ENCODE data around the gene WFDC13.
"Not testable (repeated sequence)": the region's sequence is repeated elsewhere in the genome, so short reads cannot be mapped to it uniquely, and the experiment has no call there.

The WFDC13 gene

GRCh38 chr20:45701873-45702272 is at the start of gene WFDC13:
TSS of gene WFDC13 (plus strand) at chr20:45702038. CDS start at chr20:45702124, 86 bp downstream.
- FAIRE-seq (peak; percentile 69), DNase-seq (ENCODE audit: insufficient read length, low spot score) (no peak)

- not testable (repeated sequence) for FAIRE-seq; DNase-seq (ENCODE audit: insufficient read length, low spot score)
Measured at GRCh38 chr20:45657038-45657437, 44.8 kb upstream of the WFDC13 start.

- peak; percentile 20 for FAIRE-seq
- no peak for DNase-seq (ENCODE audit: insufficient read length, low spot score)
Measured at GRCh38 chr20:45670139-45670538, 31.7 kb upstream of the WFDC13 start, which contains the start of gene WFDC11. TSS of gene WFDC11 (minus strand) at chr20:45670239. CDS start at chr20:45650600, 19,639 bp downstream.

GRCh38 chr20:45672765-45673164 is 29.1 kb upstream of the WFDC13 start:
- DNase-seq (ENCODE audit: insufficient read length, low spot score) (no peak), FAIRE-seq (no peak)

- FAIRE-seq (no peak), DNase-seq (ENCODE audit: insufficient read length, low spot score) (no peak)
Measured at GRCh38 chr20:45679650-45680049, 22.2 kb upstream of the WFDC13 start.

- DNase-seq (ENCODE audit: insufficient read length, low spot score): peak; percentile 34
- no peak for FAIRE-seq
Measured at GRCh38 chr20:45685896-45686295, 15.9 kb upstream of the WFDC13 start.

- FAIRE-seq; DNase-seq (ENCODE audit: insufficient read length, low spot score): not testable (repeated sequence)
Measured at GRCh38 chr20:45693346-45693745, 8.5 kb upstream of the WFDC13 start.

- no peak for FAIRE-seq
- no peak for DNase-seq (ENCODE audit: insufficient read length, low spot score)
Measured at GRCh38 chr20:45695496-45695895, 6.3 kb upstream of the WFDC13 start.

GRCh38 chr20:45701104-45701503 is 734 bp upstream of the WFDC13 start:
- DNase-seq (ENCODE audit: insufficient read length, low spot score) (no peak), FAIRE-seq (no peak)

GRCh38 chr20:45704969-45705637 is 3.3 kb downstream of the WFDC13 start, which contains the start of gene WFDC10B:
TSS of gene WFDC10B (minus strand) at chr20:45705019. CDS start at chr20:45685992, 19,027 bp downstream.
- no peak for DNase-seq (ENCODE audit: insufficient read length, low spot score)
- peak; percentile 58 for FAIRE-seq

- DNase-seq (ENCODE audit: insufficient read length, low spot score); FAIRE-seq: not testable (repeated sequence)
Measured at GRCh38 chr20:45716141-45716688, 14.4 kb downstream of the WFDC13 start.

GRCh38 chr20:45722047-45722446 is 20.2 kb downstream of the WFDC13 start, which contains the start of gene SPINT4:
TSS of gene SPINT4 (plus strand) at chr20:45722347. CDS start at chr20:45722368, 21 bp downstream.
- DNase-seq (ENCODE audit: insufficient read length, low spot score): no peak
- peak; percentile 54 for FAIRE-seq

- FAIRE-seq (no peak), DNase-seq (ENCODE audit: insufficient read length, low spot score) (no peak)
Measured at GRCh38 chr20:45725134-45725533, 23.3 kb downstream of the WFDC13 start.

- FAIRE-seq (peak; percentile 36), DNase-seq (ENCODE audit: insufficient read length, low spot score) (no peak)
Measured at GRCh38 chr20:45727044-45727443, 25.2 kb downstream of the WFDC13 start.

- no peak for FAIRE-seq
- no peak for DNase-seq (ENCODE audit: insufficient read length, low spot score)
Measured at GRCh38 chr20:45732199-45732598, 30.4 kb downstream of the WFDC13 start.

GRCh38 chr20:45735552-45735951 is 33.7 kb downstream of the WFDC13 start:
- no peak for DNase-seq (ENCODE audit: insufficient read length, low spot score)
- no peak for FAIRE-seq

- DNase-seq (ENCODE audit: insufficient read length, low spot score) (no peak), FAIRE-seq (no peak)
Measured at GRCh38 chr20:45735988-45736387, 34.1 kb downstream of the WFDC13 start.

GRCh38 chr20:45742596-45742995 is 40.8 kb downstream of the WFDC13 start:
- FAIRE-seq (no peak), DNase-seq (ENCODE audit: insufficient read length, low spot score) (no peak)

- DNase-seq (ENCODE audit: insufficient read length, low spot score) (no peak), FAIRE-seq (peak; percentile 33)
Measured at GRCh38 chr20:45745015-45745414, 43.2 kb downstream of the WFDC13 start.

GRCh38 chr20:45751721-45752120 is 49.9 kb downstream of the WFDC13 start:
- FAIRE-seq (peak; percentile 88), DNase-seq (ENCODE audit: insufficient read length, low spot score) (no peak)

- FAIRE-seq: no peak
- no peak for DNase-seq (ENCODE audit: insufficient read length, low spot score)
Measured at GRCh38 chr20:45752746-45753145, 50.9 kb downstream of the WFDC13 start.

- no peak for DNase-seq (ENCODE audit: insufficient read length, low spot score)
Measured at GRCh38 chr20:45758096-45758495, 56.3 kb downstream of the WFDC13 start.

More at GRCh38 chr20:45758096-45758495, 56.3 kb downstream of the WFDC13 start:
- no peak for FAIRE-seq
